Measurements from ENCODE around the gene TBC1D10B. TPM values are rescaled to one million over a fixed set of nuclear protein-coding genes. Genes with fewer than 3 reads are reported as not detected.
A peak's percentile ranks its signal among the peaks of the same experiment; 100 is the strongest.
"Not testable (repeated sequence)": the region's sequence is repeated elsewhere in the genome, so short reads cannot be mapped to it uniquely, and the experiment has no call there.

The TBC1D10B gene
- total RNA-seq, 1 donor from 2014 or later, result 46.8 TPM

- no peak for DNase-seq (ENCODE audit: low read depth)
Measured at GRCh38 chr16:30397776-30398660, 27.7 kb upstream of the TBC1D10B start.

GRCh38 chr16:30397056-30397455 is 26.8 kb upstream of the TBC1D10B start:
- no peak for DNase-seq (ENCODE audit: low read depth)

- DNase-seq (ENCODE audit: low read depth), result not testable (repeated sequence)
Measured at GRCh38 chr16:30396627-30397026, 26.3 kb upstream of the TBC1D10B start.

- DNase-seq (ENCODE audit: low read depth), result no peak
Measured at GRCh38 chr16:30395992-30396585, 25.8 kb upstream of the TBC1D10B start.

- DNase-seq (ENCODE audit: low read depth), result peak; percentile 72
Measured at GRCh38 chr16:30395155-30395991, 25.1 kb upstream of the TBC1D10B start, which contains the start of gene ZNF48. TSS of gene ZNF48 (plus strand) at chr16:30395420. CDS start at chr16:30395795, 375 bp downstream.

- no peak for DNase-seq (ENCODE audit: low read depth)
Measured at GRCh38 chr16:30394592-30395154, 24.4 kb upstream of the TBC1D10B start.

GRCh38 chr16:30383521-30383920 is 13.2 kb upstream of the TBC1D10B start:
- DNase-seq (ENCODE audit: low read depth), result no peak

GRCh38 chr16:30382111-30382881 is 12.0 kb upstream of the TBC1D10B start, which contains the start of gene SEPTIN1:
TSS of gene SEPTIN1 (minus strand) at chr16:30382561. CDS start at chr16:30382542, 19 bp downstream.
- DNase-seq (ENCODE audit: low read depth), result no peak

- no peak for DNase-seq (ENCODE audit: low read depth)
Measured at GRCh38 chr16:30381291-30382041, 11.2 kb upstream of the TBC1D10B start.

GRCh38 chr16:30380803-30381208 is 10.5 kb upstream of the TBC1D10B start:
- DNase-seq (ENCODE audit: low read depth), result no peak

- no peak for DNase-seq (ENCODE audit: low read depth)
Measured at GRCh38 chr16:30380072-30380802, 9.9 kb upstream of the TBC1D10B start.

GRCh38 chr16:30379158-30379783 is 9.0 kb upstream of the TBC1D10B start:
- DNase-seq (ENCODE audit: low read depth), result no peak

- peak; percentile 85 for DNase-seq (ENCODE audit: low read depth)
Measured at GRCh38 chr16:30378236-30379157, 8.2 kb upstream of the TBC1D10B start.

- peak; percentile 70 for DNase-seq (ENCODE audit: low read depth)
Measured at GRCh38 chr16:30377812-30378235, 7.5 kb upstream of the TBC1D10B start.

- DNase-seq (ENCODE audit: low read depth), result peak; percentile 36
Measured at GRCh38 chr16:30377050-30377811, 6.9 kb upstream of the TBC1D10B start.

GRCh38 chr16:30376461-30376902 is 6.2 kb upstream of the TBC1D10B start:
- DNase-seq (ENCODE audit: low read depth), result no peak

GRCh38 chr16:30375864-30376263 is 5.6 kb upstream of the TBC1D10B start:
- DNase-seq (ENCODE audit: low read depth), result no peak
